Testis (tissue), 2 donors: ENCODE results near the gene DDR1.

Experiments
- POLR2A ChIP-seq: fragments of 450-650 bp; IDR thresholded peaks from one replicate; pipeline ENCODE4 v1.6.1; 2017; ENCODE audit warnings: antibody characterized with exemption, mild to moderate bottlenecking, moderate library complexity
- TF ChIP-seq, protein P1 (sequence below), 3 experiments: fragments of 450-650 bp in 2 of 3; fragments of 200-600 bp in 1 of 3; sonication (generic) in 1 of 3; IDR thresholded peaks; one replicate each; pipeline ENCODE4 v1.5.1; 2016 to 2019; ENCODE audit warnings: antibody characterized with exemption in 3 of 3, mild to moderate bottlenecking in 2 of 3, moderate library complexity in 1 of 3

DNA sequence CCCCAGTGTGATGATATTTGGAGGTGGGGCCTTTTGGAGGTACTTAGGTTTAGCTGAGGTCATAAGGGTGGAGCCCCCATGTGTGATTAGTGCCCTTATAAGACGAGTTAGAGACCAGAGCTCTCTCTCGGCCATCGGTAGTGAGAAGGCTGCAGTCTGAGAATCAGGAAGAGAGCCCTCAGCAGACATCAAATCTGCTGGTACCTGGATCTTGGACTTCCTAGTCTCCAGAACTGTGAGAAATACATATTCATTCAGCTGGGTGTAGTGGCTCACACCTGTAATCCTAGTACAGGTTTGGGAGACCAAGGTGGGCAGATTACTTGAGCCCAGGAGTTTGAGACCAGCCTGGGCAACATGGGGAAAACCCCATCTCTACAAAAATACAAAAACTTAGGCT is 48.7 kb upstream of the DDR1 start:
- no peak for TF ChIP-seq POLR2A
- TF ChIP-seq, protein P1, sequence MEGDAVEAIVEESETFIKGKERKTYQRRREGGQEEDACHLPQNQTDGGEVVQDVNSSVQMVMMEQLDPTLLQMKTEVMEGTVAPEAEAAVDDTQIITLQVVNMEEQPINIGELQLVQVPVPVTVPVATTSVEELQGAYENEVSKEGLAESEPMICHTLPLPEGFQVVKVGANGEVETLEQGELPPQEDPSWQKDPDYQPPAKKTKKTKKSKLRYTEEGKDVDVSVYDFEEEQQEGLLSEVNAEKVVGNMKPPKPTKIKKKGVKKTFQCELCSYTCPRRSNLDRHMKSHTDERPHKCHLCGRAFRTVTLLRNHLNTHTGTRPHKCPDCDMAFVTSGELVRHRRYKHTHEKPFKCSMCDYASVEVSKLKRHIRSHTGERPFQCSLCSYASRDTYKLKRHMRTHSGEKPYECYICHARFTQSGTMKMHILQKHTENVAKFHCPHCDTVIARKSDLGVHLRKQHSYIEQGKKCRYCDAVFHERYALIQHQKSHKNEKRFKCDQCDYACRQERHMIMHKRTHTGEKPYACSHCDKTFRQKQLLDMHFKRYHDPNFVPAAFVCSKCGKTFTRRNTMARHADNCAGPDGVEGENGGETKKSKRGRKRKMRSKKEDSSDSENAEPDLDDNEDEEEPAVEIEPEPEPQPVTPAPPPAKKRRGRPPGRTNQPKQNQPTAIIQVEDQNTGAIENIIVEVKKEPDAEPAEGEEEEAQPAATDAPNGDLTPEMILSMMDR (IDR thresholded peaks at IDR 0.05): no peak
